Right hindlimb (tissue), 1 donor: Measurements from ENCODE around the gene RMC1.
"Not testable (repeated sequence)": the region's sequence is repeated elsewhere in the genome, so short reads cannot be mapped to it uniquely, and the experiment has no call there.

Source experiments
- DNase-seq: peaks from one replicate; pipeline ENCODE4 v3.0.0-alpha.2; 2018

Gene RMC1

DNA sequence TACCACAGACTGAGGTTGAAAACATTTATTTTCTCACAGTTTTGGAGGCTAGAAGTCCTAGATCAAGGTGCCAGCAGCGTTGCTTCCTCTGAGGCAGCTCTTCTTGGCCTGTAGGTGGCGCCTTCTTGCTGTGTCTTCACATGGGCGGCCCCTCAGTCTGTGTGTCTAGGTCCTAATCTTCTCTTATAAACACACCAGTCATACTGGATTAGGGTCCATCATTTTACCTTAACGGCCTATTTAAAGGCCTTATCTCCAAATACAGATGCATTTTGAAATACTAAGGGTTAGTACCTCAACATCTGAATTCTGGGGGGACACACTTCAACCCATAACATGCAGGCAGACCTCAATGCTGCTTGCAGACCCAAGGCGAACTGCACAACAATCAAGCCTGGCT is 4.4 kb upstream of the RMC1 start:
- peak; percentile 33 for DNase-seq

DNA sequence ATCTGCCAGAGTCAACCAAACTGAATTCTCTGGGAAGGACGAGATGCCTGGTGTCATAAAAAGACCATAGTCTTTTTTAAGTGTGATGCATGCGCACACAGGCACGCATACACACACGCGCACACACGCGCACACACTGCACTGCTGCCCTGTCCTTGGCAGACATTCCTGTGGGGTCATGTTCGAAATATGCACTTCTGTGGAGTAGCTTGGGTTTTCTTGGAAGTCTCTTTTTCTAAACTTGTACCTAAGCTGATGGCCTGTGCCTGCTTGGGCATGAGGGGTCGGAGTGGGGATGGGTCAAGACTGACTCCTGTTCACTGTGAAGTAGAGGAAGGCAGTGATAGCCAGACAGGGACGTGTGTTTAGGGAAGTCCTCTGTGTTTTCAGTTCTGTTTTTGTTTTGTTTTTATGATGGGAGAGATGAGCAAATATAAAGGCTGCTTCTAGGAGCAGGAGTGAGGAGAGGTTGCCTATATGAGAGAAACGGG is 4.0 kb upstream of the RMC1 start:
- DNase-seq, result no peak

DNA sequence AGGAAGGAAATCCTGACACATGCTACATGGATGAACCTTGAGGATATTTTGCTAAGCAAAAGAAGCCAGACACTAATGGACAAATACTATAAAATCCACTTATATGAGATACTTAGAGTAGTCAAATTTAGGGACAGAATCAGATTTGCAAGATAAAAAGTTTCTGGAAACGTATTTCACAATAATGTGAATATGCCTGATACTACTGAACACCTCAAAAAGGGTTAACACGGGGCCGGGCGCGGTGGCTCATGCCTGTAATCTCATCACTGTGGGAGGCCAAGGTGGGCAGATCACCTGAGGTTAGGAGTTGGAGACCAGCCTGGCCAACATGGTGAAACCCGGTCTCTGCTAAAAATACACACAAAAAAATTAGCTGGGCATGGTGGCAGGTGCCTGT is 1.7 kb upstream of the RMC1 start:
- no peak for DNase-seq

DNA sequence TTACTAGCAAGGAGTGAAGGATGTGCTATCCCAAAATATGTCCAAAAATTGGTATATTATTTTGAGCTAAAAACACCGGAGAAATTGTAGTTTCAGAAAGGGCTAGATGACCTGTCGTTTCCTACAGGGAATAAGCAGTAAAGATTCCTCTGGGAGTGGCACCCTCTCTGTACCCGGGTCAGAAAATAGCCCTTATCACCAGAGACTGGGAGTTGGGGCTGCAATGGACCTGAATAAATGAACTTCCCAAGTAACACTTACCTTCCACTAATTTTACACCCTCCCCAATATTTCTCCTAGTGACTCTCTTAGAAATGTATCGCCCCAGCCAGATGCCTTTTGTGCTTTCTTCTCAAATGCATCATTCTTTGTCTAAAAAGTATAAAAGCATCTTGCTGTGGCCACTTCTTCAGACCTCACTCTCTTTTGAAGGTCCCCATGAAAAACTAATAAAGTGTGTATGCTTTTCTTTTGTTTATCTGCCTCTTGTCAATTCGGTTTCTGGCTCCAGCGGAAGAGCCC is 734 bp upstream of the RMC1 start:
- no peak for DNase-seq

DNA sequence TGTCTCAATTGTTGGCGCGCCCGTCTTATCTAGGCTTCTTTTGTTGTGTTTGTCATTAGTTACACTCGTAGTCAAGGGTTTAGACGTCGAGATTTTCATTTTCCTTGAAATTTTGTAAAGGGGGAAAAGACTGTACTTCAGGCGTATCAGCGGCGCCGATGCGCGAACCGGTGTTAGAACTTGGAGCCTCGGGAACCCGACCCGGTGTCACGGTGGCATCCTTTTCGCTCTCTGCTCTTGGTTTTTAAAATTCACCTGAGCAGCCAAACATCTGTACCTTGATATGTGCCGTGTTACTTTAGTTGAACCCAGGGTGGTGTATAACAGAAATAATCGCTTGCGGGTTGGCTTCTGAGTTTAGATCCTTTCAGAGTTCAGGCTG is 643 bp downstream of the RMC1 start:
- no peak for DNase-seq

DNA sequence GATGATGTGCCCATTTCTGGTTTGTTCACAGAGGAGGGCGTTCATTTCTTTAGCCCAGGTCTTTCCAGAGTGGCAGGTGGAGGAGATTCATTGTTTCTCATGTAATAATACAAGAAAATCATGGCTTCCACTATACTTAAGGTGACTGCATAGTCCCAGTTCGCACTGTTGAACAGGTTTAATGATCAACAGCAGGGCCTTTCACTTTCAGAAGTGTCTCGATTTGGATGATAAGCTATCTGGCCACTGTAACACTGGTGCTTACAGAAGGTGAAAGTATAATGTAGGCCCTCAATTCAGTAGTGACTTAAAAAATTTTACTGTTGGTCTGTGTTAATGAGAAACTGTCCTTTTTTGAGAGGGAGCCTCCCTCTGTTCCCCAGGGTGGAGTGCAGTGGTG is 1.4 kb downstream of the RMC1 start:
- DNase-seq, result no peak

DNA sequence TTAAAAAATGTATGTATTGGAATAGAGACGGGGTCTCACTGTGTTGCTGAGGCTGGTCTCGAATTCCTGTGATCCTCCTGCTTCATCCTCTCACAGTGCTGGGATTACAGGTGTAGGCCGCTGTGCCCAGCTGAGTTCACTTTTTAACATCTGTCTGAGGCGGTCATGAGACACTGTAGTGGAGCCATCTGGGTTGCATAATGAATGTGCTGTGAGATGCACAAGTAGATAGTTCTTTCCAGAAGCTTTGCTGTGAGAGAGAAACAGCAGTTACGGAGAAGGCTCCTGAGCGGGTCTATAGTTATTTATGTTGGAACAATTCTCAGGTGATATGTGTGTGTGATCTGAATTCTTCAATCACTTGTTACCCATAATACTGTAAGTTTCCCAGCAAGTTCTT is 3.1 kb downstream of the RMC1 start:
- no peak for DNase-seq

DNA sequence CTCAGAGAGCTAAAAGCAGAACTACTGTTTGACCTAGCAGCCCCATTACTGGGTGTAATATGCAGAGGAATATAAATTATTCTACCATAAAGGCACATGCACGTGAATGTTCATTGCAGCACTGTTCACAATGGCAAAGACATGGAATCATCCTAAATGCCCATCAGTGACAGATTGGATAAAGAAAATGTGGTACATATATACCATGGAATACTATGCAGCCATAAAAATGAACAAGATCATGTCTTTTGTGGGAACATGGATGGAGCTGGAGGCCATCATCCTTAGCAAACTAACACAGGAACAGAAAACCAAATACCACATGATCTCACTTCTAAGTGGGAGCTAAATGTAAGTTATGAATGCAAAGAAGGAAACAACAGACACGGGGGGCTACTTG is 7.6 kb downstream of the RMC1 start:
- not testable (repeated sequence) for DNase-seq

DNA sequence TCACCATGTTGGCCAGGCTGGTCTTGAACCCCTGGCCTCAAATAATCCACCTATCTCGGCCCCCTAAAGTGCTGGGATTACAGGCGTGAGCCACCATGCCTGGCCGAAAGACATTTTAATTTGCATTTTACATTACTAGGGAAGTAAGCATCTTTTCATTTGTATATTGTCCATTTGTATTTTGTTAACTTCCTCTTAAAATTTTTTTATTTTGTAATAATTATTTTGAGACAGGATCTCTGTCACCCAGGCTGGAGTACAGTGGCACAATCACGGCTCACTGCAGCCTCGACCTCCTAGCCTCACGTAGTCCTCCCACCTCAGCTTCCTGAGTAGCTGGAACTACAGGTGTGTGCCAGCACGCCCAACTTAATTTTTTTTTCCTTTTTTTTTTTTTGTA is 8.9 kb downstream of the RMC1 start:
- DNase-seq, result not testable (repeated sequence)

DNA sequence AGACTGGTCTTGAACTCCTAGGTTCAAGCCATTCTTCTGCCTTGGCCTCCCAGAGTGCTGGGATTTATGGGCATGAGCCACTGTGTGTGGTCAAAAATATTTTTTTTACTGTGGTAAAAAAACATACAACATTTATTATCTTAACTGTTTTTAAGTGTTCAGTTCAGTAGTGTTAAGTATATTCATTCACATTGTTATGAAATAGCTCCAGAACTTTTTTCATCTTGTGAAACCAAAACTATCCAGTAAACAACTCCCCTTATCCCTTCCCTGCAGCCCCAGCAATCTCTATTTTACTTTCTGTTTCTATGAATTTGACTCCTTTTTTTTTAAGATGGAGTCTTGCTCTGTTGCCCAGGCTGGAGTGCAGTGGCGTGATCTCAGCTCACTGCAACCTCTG is 9.3 kb downstream of the RMC1 start:
- DNase-seq, result no peak

DNA sequence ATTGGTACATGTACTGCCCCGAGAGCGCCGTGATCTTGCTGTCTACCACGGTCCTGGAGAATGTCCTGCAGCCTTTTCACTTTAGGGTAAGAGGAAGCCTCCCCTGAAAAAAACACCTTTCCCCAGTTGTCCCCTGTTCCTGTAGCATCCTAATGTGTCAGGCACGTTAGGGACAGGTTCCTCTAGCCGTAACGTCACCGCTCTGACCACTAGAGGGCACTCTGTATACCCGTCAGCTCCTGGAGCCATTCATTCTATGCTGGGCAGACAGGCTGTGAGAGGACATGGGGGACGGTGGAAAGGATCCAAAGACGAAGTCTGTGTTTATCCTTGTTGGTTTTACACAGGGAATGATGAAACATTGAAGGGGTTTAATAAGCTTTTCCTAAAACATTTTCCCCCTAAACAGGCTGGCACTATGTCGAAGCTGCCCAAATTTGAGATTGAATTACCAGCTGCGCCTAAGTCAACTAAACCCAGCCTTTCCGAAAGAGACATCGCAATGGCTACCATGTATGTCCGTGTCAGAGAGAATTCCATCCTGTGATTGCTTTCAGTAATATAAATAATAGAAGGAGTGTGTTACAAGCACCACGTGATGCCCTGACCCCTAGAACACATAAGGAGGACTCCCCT is 12.7 kb downstream of the RMC1 start:
- peak; percentile 69 for DNase-seq

DNA sequence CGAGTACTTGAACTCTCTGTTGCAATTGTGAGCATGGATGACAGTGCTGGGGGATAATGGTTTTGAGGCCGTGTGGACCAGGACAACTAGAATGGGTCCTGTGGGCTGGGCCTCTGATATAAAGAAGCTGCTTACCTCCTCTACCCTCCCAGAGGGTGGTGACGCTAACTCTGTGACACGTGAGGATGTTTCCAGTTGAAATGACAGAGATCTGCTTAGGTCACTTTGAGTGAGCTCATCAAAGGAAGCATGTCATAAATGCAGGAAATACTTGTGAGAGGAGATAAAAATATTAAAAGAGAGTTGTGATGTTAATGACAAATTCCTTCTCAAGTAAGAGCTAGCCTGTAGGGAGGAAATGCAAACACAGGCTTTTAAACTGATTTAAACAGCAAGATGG is 16.4 kb downstream of the RMC1 start:
- DNase-seq, result no peak

DNA sequence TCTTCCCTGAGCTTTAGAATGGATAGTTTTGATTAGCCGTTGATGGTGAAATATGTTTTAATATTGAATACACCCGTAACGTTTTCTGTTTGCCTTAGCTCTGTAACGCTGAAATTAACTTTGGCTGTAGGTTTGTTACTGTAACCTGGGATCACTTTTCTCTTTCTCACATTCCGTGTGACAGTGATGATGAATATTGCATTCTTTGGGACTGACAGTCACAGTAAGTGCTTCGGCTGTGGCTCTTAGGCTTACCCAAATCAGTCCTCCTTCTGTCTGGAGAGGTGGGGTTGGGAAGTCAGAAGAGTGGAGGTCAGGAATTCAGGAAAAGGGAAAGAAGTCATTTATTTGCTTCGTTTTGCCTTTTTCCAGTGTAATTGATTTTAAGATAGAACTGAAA is 18.0 kb downstream of the RMC1 start:
- no peak for DNase-seq

DNA sequence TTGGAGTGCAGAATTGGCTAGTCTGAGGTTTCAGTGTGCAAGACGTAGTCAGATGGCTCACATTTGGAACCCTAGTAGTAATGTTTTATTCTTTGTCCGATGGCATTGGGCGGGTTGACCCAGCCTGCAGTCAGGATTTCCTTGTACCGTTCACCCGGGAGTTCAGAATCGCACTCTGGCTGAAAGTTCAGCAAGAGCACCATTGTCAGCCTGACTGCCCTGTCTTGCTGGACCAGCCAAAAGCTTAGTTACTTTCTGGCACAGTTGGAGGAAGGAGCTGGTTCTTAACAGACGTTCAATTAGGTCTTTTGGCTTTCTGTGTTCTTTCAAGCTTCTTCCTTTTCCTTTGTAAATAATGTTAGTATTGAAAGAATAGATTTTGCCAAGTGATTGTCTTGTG is 18.6 kb downstream of the RMC1 start:
- no peak for DNase-seq

DNA sequence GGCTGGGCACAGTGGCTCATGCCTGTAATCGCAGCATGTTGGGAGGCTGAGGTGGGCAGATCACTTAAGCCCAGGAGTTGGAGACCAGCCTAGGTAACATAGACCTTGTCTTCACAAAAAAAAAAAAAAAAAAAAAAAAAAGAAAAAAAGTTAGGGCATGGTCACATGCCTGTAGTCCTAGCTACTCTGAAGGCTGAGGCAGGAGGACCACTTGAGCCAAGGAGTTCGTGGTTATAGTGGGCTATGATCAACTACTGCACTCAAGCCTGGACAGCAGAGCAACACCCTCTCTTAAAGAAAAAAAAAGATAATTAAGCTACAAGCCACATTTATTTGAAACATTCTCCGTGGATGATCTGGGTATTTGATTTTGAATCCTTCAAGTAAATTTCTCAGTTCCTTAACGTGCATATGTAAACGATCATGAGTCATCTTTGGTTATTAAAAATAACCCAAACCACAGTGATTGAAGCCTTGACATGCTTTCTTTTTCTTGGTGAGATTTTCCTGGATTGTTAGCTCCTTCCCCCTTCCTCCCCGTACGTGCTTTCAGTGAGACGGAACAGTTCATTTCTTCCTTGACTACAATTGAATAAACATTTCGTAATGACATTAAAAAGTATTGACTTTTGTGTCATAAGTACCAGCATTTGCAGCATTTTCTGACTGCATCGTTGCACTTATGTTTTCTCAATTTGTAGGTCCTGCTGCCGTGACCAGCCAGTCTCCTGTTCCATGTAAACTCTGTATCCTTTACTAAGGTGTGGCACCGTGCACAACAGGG is 20.3 kb downstream of the RMC1 start:
- no peak for DNase-seq

DNA sequence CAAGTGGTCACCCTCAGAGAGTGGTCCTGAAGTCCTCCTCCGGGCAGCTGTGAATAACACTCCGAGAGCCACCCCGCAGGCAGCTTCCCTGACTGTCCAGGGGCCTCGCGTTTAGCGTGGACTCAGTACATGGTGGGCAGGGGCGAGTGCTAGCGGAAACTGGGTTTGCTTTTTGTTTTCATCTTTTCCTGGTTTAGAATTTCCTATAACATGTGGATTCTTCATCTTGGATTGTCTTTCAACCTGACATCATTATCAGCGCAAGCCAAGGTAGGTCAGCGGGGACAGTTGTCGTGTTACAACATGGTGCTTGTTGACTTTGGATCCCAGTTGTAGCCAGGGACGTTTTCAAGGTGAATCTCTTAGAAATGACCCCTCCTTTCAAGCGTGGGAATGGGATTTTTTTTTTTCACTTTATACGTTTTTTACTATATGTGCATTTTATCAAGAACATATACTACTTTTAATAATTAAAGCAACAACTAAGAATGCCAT is 20.9 kb downstream of the RMC1 start:
- no peak for DNase-seq

DNA sequence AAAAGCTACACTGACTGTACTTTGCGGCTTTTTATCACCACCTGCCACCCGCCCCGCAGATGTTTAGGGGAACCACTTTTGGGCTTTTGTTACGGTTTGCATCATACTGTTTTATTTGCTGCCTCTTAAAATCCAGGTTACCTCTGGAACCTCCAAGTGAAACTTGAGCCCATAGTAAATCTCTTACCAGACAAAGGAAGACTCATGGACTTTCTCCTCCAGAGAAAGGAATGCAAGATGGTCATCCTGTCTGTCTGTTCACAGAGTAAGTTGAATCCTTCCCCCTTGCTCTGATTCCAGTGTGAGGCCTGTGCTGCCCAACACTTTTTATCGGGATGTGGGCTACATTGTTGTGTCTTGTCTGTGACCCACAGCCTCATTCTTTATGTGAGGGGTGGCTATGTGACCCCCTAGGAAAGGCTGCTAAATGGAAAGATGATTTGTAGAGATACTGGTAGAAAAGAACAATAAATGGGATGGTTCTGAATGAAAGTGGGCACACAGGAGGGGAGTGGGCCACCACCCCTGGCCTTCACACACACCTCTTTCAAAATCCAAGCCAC is 23.3 kb downstream of the RMC1 start:
- no peak for DNase-seq

DNA sequence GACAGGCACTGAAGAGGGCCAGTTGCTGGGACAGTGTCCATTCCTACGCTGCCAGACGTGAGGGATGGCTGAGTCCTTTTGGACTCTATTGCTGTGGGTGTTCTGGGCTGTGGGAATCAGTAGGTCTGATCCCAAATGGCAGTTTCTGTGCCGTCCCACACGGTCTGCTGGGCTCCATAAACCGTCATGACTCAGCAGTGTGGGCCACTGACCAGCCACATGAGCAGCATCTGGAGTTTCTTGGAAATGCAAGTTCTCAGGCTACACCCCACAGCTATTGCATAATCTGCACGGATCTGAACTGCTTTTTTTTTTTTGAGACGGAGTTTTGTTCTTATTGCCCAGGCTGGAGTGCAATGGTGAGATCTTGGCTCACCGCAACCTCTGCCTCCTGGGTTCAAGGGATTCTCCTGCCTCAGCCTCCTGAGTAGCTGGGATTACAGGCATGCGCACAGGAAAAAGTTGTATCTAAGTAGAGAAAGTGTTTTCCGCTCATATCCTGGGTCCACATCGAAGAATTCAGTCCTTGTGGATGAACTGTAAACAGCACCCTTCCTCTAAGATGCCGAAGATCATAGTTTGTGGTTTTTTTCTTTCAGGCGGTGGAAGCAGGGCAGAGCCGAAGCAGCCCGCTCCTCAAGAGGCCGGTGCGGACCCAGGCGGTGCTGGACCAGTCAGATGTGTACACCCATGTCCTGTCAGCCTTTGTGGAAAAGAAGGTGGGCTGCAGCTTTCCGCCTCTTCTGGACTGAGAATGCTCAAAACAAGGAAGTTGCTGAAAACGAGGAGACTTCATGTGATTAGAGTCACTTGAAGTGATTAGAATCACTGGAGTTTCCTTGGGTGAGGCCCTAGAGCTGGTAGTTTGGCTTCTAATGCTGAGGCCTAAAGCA is 25.5 kb downstream of the RMC1 start:
- no peak for DNase-seq

DNA sequence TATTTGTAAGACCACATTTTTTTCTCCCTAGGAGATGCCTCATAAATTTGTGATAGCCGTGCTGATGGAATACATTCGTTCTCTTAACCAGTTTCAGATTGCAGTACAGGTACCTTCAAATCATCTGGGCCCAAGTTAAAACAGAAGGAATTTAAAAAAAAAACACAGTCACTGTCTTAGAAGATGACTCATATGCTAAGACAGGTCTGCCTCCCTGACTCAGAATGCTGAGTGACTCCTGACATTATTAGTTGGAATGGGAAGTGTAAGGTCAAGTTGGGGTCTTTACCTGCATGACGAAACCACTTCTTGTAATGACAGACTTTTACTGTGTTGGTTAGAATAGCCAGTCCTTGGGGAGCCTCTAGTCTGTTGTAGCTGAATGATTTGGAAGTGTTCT is 26.3 kb downstream of the RMC1 start:
- no peak for DNase-seq

DNA sequence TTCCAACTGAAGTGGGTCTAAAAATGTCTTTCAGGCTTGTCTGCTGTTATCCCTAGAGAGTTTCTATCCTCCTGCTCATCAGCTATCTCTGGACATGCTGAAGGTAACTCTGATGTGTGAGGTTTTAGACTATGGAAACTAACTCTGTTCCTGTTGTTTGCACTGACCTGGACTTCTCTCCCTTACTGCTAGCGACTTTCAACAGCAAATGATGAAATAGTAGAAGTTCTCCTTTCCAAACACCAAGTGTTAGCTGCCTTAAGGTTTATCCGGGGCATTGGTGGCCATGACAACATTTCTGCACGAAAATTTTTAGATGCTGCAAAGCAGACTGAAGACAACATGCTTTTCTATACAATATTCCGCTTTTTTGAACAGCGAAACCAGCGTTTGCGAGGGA is 26.9 kb downstream of the RMC1 start:
- DNase-seq, result no peak

DNA sequence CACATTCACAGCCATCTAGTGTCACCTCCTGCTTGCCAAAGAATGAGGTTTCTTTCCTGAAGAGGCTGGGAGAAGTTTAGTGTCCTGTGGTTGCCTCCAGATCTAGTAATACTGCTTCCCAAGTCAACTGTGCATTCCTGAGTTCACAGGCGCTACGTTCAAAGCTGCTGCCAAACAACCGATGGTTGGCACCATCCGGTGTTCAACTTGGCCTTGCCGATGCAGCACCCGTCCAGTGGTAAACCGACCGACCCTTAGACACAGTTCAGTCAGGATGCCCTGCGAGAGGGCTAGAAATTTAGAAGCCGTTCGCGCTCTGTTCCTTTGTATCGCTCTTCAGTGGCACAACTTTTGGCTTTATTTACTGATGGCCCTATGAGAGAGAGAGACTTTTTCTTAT is 28.6 kb downstream of the RMC1 start:
- no peak for DNase-seq

DNA sequence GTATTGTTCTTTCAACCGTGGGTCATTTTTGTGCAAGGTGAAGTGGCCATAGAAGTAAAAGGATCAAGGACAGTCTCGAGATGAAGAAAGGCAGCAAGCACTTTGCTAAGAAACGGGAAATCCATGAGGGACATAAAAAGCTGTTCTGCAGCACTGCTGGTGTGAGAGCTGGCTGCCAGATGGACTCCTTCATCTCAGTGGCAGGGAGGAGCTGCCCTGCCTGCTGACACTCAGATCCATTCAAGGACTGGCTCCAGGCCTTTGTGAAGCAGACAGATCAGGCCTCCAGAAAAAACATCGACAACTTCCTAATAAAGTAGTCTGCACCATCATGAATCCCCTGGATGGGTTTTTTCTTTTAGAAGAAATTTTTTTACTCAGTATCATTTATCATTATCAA is 29.5 kb downstream of the RMC1 start:
- DNase-seq, result no peak

DNA sequence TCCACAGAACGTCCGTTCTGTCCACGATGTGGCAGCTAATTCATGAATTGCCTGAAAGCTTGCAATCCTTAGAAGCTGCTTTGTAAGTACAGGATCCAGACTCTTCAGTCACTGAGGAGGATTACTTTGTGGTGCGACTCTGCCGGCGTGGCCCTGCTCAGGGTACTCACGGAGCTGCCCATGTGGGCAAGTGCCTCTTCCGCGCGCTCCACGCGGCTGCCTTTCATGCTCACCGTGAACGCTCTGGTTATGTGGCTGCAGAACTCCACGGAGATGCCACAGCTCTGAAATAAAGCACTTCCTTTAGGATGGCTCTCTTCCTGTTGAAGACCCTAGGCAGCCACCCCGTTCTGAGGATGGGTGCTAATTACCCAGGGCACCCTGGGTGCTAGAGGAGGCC is 31.0 kb downstream of the RMC1 start:
- DNase-seq, result no peak
